Measurements from ENCODE around the gene DLK1. TPM values are rescaled to one million over a fixed set of nuclear protein-coding genes. Genes with fewer than 3 reads are reported as not detected.

The DLK1 gene
- total and polyA plus RNA-seq, 2 experiments from 2014 or later, result 1,378 to 3,299 TPM

DNA sequence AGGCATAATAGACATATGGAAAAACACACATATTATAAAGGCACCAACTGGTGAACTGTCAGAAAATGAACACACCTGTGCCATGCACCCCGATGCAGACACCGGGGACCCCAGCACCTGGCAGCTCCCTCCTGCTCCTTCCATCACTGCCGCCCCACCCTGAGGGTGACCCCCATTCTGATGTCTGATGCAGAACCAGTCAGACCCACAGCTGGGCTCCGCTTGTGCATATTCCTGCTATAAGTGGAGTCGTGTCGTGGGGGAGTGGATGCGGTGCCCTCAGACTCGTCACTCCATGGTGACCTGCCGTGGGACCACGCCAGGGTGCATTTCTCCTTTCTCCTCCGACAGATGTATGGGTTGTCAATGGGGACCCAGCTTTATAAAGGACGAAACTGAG lies 53.6 kb downstream of the DLK1 start:
- H4K20me1 ChIP-seq (ENCODE audit: insufficient read depth, poor library complexity, severe bottlenecking), result no peaks in the 10 kb centered on the region
- H3K9me2 ChIP-seq (replicated peaks; ENCODE audit: insufficient read depth), result no peaks in the 10 kb centered on the region
- 97% methylated on average over 12 of the region's 12 CpGs for WGBS (ENCODE audit: low lambda C conversion rate, missing lambda C conversion rate)
- H3K27me3 ChIP-seq, result no peaks in the 10 kb centered on the region
- H3K27ac ChIP-seq, result no peak overlapping the region
- H3K36me3 ChIP-seq (replicated peaks; ENCODE audit: insufficient read depth, low read depth), result no peaks in the 10 kb centered on the region
- H2AFZ ChIP-seq, result no peak overlapping the region
- H3K9me3 ChIP-seq (ENCODE audit: low read depth), result no peaks in the 10 kb centered on the region
- DNase-seq (ENCODE audit: low spot score), result no peak
- no peaks in the 10 kb centered on the region for H3K79me2 ChIP-seq
- TF ChIP-seq, protein P1, sequence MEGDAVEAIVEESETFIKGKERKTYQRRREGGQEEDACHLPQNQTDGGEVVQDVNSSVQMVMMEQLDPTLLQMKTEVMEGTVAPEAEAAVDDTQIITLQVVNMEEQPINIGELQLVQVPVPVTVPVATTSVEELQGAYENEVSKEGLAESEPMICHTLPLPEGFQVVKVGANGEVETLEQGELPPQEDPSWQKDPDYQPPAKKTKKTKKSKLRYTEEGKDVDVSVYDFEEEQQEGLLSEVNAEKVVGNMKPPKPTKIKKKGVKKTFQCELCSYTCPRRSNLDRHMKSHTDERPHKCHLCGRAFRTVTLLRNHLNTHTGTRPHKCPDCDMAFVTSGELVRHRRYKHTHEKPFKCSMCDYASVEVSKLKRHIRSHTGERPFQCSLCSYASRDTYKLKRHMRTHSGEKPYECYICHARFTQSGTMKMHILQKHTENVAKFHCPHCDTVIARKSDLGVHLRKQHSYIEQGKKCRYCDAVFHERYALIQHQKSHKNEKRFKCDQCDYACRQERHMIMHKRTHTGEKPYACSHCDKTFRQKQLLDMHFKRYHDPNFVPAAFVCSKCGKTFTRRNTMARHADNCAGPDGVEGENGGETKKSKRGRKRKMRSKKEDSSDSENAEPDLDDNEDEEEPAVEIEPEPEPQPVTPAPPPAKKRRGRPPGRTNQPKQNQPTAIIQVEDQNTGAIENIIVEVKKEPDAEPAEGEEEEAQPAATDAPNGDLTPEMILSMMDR (IDR thresholded peaks at IDR 0.05; ENCODE audit: poor library complexity), result no peak
- no peak for TF ChIP-seq EZH2phosphoT487 (IDR thresholded peaks at IDR 0.05; ENCODE audit: low read depth, severe bottlenecking, unreplicated experiment)
- no peak for TF ChIP-seq EZH2 (IDR thresholded peaks at IDR 0.05; ENCODE audit: borderline replicate concordance)
- no peak overlapping the region for H3K4me3 ChIP-seq
- H3K4me1 ChIP-seq (ENCODE audit: insufficient read depth), result peaks cover 24% of the 10 kb centered on the region
- H3K4me2 ChIP-seq, result no peak overlapping the region

DNA sequence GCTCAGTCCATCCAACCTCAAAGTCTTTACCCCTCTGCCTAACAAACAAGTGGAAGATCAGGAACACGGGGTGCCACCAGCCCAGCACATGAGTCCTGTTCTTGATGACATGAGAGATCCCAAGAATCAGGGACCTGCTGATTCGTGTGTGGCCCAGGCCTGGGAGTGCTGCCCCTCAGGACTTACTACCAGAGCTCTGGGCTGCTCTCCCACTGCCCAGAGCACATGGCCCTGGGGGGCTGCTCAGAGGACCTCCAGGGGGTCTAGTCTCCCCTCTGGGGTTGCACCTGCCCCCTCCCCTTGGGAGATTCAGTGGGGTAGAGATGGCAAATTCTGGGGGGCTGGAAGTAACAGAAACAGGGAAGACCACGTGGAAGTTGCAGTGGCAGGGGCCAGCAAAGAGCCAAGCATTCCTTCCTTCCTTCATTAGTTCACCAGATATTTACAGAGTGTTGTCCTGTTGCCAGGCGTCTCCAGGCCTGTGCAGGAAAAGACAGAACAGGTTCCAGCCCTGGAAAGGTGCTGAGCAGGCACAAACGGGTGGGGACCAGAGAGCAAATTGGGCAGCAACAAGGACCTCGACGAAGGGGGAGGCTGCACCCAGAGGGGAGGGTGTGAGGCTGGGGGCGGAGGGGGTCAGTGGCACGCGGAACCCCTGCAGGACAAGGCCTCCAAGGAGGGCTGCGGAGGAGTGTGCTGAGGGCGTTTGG lies 54.1 kb downstream of the DLK1 start:
- no peaks in the 10 kb centered on the region for H3K36me3 ChIP-seq (replicated peaks; ENCODE audit: insufficient read depth, low read depth)
- H4K20me1 ChIP-seq (ENCODE audit: insufficient read depth, poor library complexity, severe bottlenecking), result no peaks in the 10 kb centered on the region
- TF ChIP-seq EZH2 (IDR thresholded peaks at IDR 0.05; ENCODE audit: borderline replicate concordance), result no peak
- TF ChIP-seq EZH2phosphoT487 (IDR thresholded peaks at IDR 0.05; ENCODE audit: low read depth, severe bottlenecking, unreplicated experiment), result no peak
- TF ChIP-seq, protein P1 (IDR thresholded peaks at IDR 0.05; ENCODE audit: poor library complexity), result no peak

DNA sequence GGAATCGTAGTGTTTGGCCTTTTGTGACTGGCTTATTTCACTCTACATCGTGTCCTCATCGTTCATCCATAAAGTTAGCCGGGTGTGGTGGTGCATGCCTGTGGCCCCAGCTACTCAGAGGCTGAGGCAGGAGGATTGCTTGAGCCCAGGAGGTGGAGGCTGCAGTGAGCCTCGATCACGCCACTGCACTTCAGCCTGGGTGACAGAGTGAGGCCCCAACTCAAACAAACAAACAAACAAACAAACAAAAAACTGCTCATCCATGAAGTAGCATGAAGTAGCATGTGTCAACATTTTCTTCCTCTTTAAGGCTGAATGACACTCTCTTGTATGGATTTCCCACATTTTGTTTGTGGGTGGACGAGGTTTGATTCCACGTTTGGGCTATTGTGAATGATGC lies 55.3 kb downstream of the DLK1 start:
- Histone ChIP-seq H3K79me2 (no peaks in the 10 kb centered on the region), H2AFZ (no peak overlapping the region), H3K27ac (no peak overlapping the region), H3K9me2 (replicated peaks; ENCODE audit: insufficient read depth) (no peaks in the 10 kb centered on the region), H3K4me2 (no peak overlapping the region), H3K27me3 (no peaks in the 10 kb centered on the region), H4K20me1 (ENCODE audit: insufficient read depth, poor library complexity, severe bottlenecking) (no peaks in the 10 kb centered on the region), H3K4me3 (no peak overlapping the region), H3K9me3 (ENCODE audit: low read depth) (no peaks in the 10 kb centered on the region), H3K36me3 (replicated peaks; ENCODE audit: insufficient read depth, low read depth) (no peaks in the 10 kb centered on the region), H3K4me1 (ENCODE audit: insufficient read depth) (peaks cover 7% of the 10 kb centered on the region)
- 95% methylated on average over 8 of the region's 8 CpGs for WGBS (ENCODE audit: low lambda C conversion rate, missing lambda C conversion rate)
- DNase-seq (ENCODE audit: low spot score), result no peak
- TF ChIP-seq EZH2 (IDR thresholded peaks at IDR 0.05; ENCODE audit: borderline replicate concordance), result no peak
- no peak for TF ChIP-seq EZH2phosphoT487 (IDR thresholded peaks at IDR 0.05; ENCODE audit: low read depth, severe bottlenecking, unreplicated experiment)
- TF ChIP-seq, protein P1 (IDR thresholded peaks at IDR 0.05; ENCODE audit: poor library complexity), result no peak

More for the DNA sequence above, 54.1 kb downstream of the DLK1 start:
- Histone ChIP-seq H3K4me2 (no peak overlapping the region), H3K4me1 (ENCODE audit: insufficient read depth) (peaks cover 18% of the 10 kb centered on the region), H3K4me3 (no peak overlapping the region), H2AFZ (no peak overlapping the region), H3K27me3 (no peaks in the 10 kb centered on the region), H3K9me2 (replicated peaks; ENCODE audit: insufficient read depth) (no peaks in the 10 kb centered on the region), H3K79me2 (no peaks in the 10 kb centered on the region), H3K27ac (no peak overlapping the region), H3K9me3 (ENCODE audit: low read depth) (no peaks in the 10 kb centered on the region)
- 88% methylated on average over 12 of the region's 12 CpGs for WGBS (ENCODE audit: low lambda C conversion rate, missing lambda C conversion rate)
- no peak for DNase-seq (ENCODE audit: low spot score)

Measured in hepatocyte (in vitro differentiated cells).